ENCODE data around the gene PSRC1. TPM values are rescaled to one million over a fixed set of nuclear protein-coding genes. Genes with fewer than 3 reads are reported as not detected.

The PSRC1 gene
- total RNA-seq, 4 donors from 2014 or later = 1.9 to 18.0 (median 4.4) TPM

GRCh38 chr1:109243221-109243620 is 39.7 kb downstream of the PSRC1 start:
- no peaks in the 10 kb centered on the region for H3K9me3 ChIP-seq
- H3K27ac ChIP-seq = no peak overlapping the region
- TF ChIP-seq, protein P1, sequence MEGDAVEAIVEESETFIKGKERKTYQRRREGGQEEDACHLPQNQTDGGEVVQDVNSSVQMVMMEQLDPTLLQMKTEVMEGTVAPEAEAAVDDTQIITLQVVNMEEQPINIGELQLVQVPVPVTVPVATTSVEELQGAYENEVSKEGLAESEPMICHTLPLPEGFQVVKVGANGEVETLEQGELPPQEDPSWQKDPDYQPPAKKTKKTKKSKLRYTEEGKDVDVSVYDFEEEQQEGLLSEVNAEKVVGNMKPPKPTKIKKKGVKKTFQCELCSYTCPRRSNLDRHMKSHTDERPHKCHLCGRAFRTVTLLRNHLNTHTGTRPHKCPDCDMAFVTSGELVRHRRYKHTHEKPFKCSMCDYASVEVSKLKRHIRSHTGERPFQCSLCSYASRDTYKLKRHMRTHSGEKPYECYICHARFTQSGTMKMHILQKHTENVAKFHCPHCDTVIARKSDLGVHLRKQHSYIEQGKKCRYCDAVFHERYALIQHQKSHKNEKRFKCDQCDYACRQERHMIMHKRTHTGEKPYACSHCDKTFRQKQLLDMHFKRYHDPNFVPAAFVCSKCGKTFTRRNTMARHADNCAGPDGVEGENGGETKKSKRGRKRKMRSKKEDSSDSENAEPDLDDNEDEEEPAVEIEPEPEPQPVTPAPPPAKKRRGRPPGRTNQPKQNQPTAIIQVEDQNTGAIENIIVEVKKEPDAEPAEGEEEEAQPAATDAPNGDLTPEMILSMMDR (IDR thresholded peaks at IDR 0.05) = no peak
- no peak for TF ChIP-seq POLR2A (IDR thresholded peaks at IDR 0.05)
- no peak for TF ChIP-seq POLR2AphosphoS5 (IDR thresholded peaks at IDR 0.05)
- no peak for TF ChIP-seq EP300 (IDR thresholded peaks at IDR 0.05; ENCODE audit: low read depth)
- 75 to 80% methylated on average over 3 to 5 of the region's 5 CpGs for WGBS, 2 donors (ENCODE audit: low coverage in 1 of 2)
- in situ Hi-C loops (cut with MboI; ENCODE audit: low pct_ligation_motif_present in 1 of 4, low pct_unique_long_range_greater_than_20kb in 1 of 4, low sequenced_read_pairs in 3 of 4) = no loop called here
- H3K27me3 ChIP-seq = peaks cover 9% of the 10 kb centered on the region
- H3K4me1 ChIP-seq = peaks cover 11 to 14% (median 13%) of the 10 kb centered on the region in 4 donors
- no peak overlapping the region for H3K4me3 ChIP-seq
- intact Hi-C loops (cut with DNase I; ENCODE audit: low total_unique reads) = no loop called here
- no peak for DNase-seq
- peaks cover 0 to 2% (median under 1%) of the 10 kb centered on the region in 4 donors for H3K36me3 ChIP-seq

DNA sequence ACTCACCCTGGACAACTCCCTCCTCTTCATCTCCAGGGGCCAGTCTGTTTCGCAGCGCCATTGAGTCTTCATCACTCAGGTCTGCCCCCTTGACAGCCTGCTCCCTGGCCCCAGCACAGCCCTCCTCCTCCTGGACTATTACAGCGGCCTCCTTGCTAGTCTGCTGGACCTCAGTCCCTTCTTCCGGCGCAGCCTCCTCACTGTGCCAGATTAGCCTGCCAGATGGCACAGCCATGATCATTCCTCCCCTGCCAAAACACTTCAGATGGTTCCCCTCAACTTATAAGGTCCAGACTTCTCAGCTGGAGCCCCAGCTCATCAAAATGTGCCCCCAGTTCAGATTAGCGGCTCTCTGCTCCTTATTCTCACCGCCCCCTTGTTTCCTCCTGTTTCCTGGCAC is 40.6 kb downstream of the PSRC1 start:
- Histone ChIP-seq H3K27ac (no peak overlapping the region), H3K4me1 (peaks cover 11 to 14% (median 13%) of the 10 kb centered on the region in 4 donors), H3K36me3 (peaks cover 0 to 10% (median 4%) of the 10 kb centered on the region in 4 donors), H3K4me3 (no peak overlapping the region), H3K9me3 (no peaks in the 10 kb centered on the region), H3K27me3 (peaks cover 9% of the 10 kb centered on the region)
- DNase-seq = no peak
- WGBS, 2 donors (ENCODE audit: low coverage in 1 of 2) = 63% methylated on average over 7 of the region's 7 CpGs; no CpG with 5 or more reads in 1 of the 2 donors
- intact Hi-C loops (cut with DNase I; ENCODE audit: low total_unique reads) = no loop called here
- TF ChIP-seq POLR2A (IDR thresholded peaks at IDR 0.05) (no peak), POLR2AphosphoS5 (IDR thresholded peaks at IDR 0.05) (no peak), EP300 (IDR thresholded peaks at IDR 0.05; ENCODE audit: low read depth) (no peak)
- TF ChIP-seq, protein P1 (IDR thresholded peaks at IDR 0.05) = no peak
- in situ Hi-C loops (cut with MboI; ENCODE audit: low pct_ligation_motif_present in 1 of 4, low pct_unique_long_range_greater_than_20kb in 1 of 4, low sequenced_read_pairs in 3 of 4) = no loop called here

GRCh38 chr1:109241841-109242345 is 41.1 kb downstream of the PSRC1 start:
- H3K36me3 ChIP-seq = peaks cover 0 to 15% (median 7%) of the 10 kb centered on the region in 4 donors
- no peak for DNase-seq
- no peak overlapping the region for H3K27ac ChIP-seq
- peaks cover 9% of the 10 kb centered on the region for H3K27me3 ChIP-seq
- peaks cover 11 to 14% (median 13%) of the 10 kb centered on the region in 4 donors for H3K4me1 ChIP-seq
- in situ Hi-C loops (cut with MboI; ENCODE audit: low pct_ligation_motif_present in 1 of 4, low pct_unique_long_range_greater_than_20kb in 1 of 4, low sequenced_read_pairs in 3 of 4) (no loop called here), intact Hi-C loops (cut with DNase I; ENCODE audit: low total_unique reads) (no loop called here)
- H3K4me3 ChIP-seq = no peak overlapping the region
- TF ChIP-seq EP300 (IDR thresholded peaks at IDR 0.05; ENCODE audit: low read depth) = no peak
- no peak for TF ChIP-seq POLR2AphosphoS5 (IDR thresholded peaks at IDR 0.05)
- no peak for TF ChIP-seq POLR2A (IDR thresholded peaks at IDR 0.05)
- TF ChIP-seq, protein P1 (IDR thresholded peaks at IDR 0.05) = no peak
- no peaks in the 10 kb centered on the region for H3K9me3 ChIP-seq
- WGBS, 2 donors (ENCODE audit: low coverage in 1 of 2) = 28 to 60% methylated on average over 1 to 8 of the region's 8 CpGs

DNA sequence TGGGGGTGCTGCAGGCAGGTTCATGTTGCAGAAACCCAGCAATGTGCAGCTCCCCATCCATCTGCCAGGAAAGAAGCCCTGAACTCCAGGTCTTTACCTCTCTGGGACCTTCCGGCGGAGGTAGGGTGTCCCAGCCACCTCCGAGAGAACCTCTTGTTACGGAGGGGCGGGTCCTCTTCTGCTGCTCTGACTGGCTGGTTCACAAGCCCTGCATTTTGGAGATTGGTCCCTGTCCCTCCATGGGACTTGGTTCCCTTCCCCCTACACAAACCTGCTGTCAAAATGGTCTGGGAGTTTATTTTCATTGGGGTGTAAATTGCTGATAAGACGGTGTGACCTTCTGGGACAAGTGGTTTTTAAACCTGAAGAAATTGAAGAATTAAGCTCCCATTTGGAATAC is 41.6 kb downstream of the PSRC1 start:
- intact Hi-C loops (cut with DNase I; ENCODE audit: low total_unique reads) = no loop called here
- Histone ChIP-seq H3K9me3 (no peaks in the 10 kb centered on the region), H3K27me3 (peaks cover 9% of the 10 kb centered on the region), H3K4me1 (peaks cover 11 to 14% (median 13%) of the 10 kb centered on the region in 4 donors), H3K27ac (no peak overlapping the region), H3K4me3 (no peak overlapping the region), H3K36me3 (peaks cover 0 to 21% (median 10%) of the 10 kb centered on the region in 4 donors)
- no peak for DNase-seq
- no peak for TF ChIP-seq POLR2A (IDR thresholded peaks at IDR 0.05)
- TF ChIP-seq POLR2AphosphoS5 (IDR thresholded peaks at IDR 0.05) = no peak
- TF ChIP-seq EP300 (IDR thresholded peaks at IDR 0.05; ENCODE audit: low read depth) = no peak
- TF ChIP-seq, protein P1 (IDR thresholded peaks at IDR 0.05) = no peak
- 17 to 31% methylated on average over 1 to 5 of the region's 6 CpGs for WGBS, 2 donors (ENCODE audit: low coverage in 1 of 2)
- in situ Hi-C loops (cut with MboI; ENCODE audit: low pct_ligation_motif_present in 1 of 4, low pct_unique_long_range_greater_than_20kb in 1 of 4, low sequenced_read_pairs in 3 of 4) = no loop called here

Data from transverse colon (tissue), 4 donors.